Lung (tissue), 12 donors: ENCODE data around the gene FKBP4. TPM values are rescaled to one million over a fixed set of nuclear protein-coding genes. Genes with fewer than 3 reads are reported as not detected.

Experiments
- ATAC-seq: fragments of 200-7000 bp; cut with Tn5 transposase; one replicate; pipeline ENCODE4 v1.9.1; 2020; ENCODE audit warnings: moderate number of reproducible peaks; ENCODE audit not compliant: insufficient read depth, low FRiP score
- DNase-seq, 3 donors: peaks; one replicate each; pipeline ENCODE4 v3.0.0-alpha.2; 2013 to 2017
- H3K27ac ChIP-seq, 2 donors: one replicate each; pipeline ENCODE4 v1.5.1; 2013; ENCODE audit warnings: mild to moderate bottlenecking in 2 of 2, moderate library complexity in 2 of 2, control low read depth in 1 of 2, inconsistent platforms in 1 of 2, low read depth in 1 of 2, low read length in 1 of 2
- H3K27me3 ChIP-seq, 3 donors: one replicate each; pipeline ENCODE4 v1.5.1; 2013; ENCODE audit warnings: low read length in 2 of 3; ENCODE audit not compliant: control insufficient read depth in 3 of 3, insufficient read depth in 3 of 3
- H3K36me3 ChIP-seq, 4 donors: one replicate each; pipeline ENCODE4 v1.5.1; 2013; ENCODE audit warnings: low read length in 4 of 4, mild to moderate bottlenecking in 1 of 4, moderate library complexity in 1 of 4; ENCODE audit not compliant: control insufficient read depth in 4 of 4, insufficient read depth in 4 of 4
- H3K4me1 ChIP-seq, 5 donors: one replicate each; pipeline ENCODE4 v1.5.1; 2013; ENCODE audit warnings: low read length in 5 of 5, mild to moderate bottlenecking in 2 of 5, moderate library complexity in 1 of 5; ENCODE audit not compliant: control insufficient read depth in 5 of 5, insufficient read depth in 5 of 5
- H3K4me3 ChIP-seq: one replicate; pipeline ENCODE4 v1.5.1; 2013; ENCODE audit warnings: mild to moderate bottlenecking, control low read depth, moderate library complexity
- H3K9ac ChIP-seq, 2 donors: one replicate each; pipeline ENCODE4 v1.5.1; 2013; ENCODE audit warnings: low read length in 2 of 2, control low read depth in 1 of 2; ENCODE audit not compliant: insufficient read depth in 1 of 2
- H3K9me3 ChIP-seq, 4 donors: one replicate each; pipeline ENCODE4 v1.5.1; 2013; ENCODE audit warnings: low read length in 3 of 4, mild to moderate bottlenecking in 1 of 4, moderate library complexity in 1 of 4; ENCODE audit not compliant: control insufficient read depth in 4 of 4, insufficient read depth in 3 of 4
- CTCF ChIP-seq: IDR thresholded peaks from 2 replicates; pipeline ENCODE4 v1.5.1; 2012; ENCODE audit warnings: mild to moderate bottlenecking; ENCODE audit errors: control extremely low read depth, extremely low read depth
- WGBS, 2 donors: extraction: QIAGEN DNeasy Blood & Tissue Kit; methylation state at CpG; one replicate each; pipeline ENCODE4 v1.1.7; 2013; 5-methylcytosine and 5-hydroxymethylcytosine counted together
- polyA plus RNA-seq, 2 donors: library from polyadenylated mRNA; stranded (reverse); fragments of 200-250 nt; gene quantifications; one replicate each; pipeline ENCODE4 v1.2.1, GENCODE V29; 2013
- total RNA-seq, 2 donors: library from RNA; depleted of rRNA in 1 of 2; stranded (reverse); fragments of >200 nt in 1 of 2; gene quantifications; one replicate each; pipeline ENCODE4 v1.2.1, GENCODE V29; 2014 to 2021
- donor health status: control.
- donor health status: control.
- donor health status: Bipolar disorder and iron deficiency.
- donor health status: healthy.
- donor health status: DM: yes; HTN: yes; CAD: no.

The FKBP4 gene
- total and polyA plus RNA-seq, 4 donors, result 26.7 to 69.8 (median 43.6) TPM

DNA sequence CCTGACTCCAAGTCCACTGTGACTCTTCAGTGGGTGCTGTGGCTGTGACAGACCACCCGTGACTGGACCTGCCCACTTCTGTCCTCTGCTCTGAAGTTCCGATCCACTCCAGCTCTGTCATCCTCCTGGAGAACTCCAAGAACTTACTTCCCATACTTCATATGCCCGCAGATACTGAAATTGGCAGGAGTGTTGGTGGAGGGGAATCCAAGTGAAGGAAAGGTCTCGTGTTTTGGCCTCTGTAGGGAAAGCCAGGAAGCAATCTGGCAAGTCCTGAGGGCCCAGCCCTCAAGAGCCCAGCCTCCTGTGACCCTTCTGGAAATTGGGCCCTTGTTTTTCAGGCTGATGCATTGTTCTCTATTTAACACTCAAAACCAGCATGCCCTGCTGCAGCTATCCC, 22.4 kb upstream of the FKBP4 start:
- Histone ChIP-seq H3K9ac (no peak overlapping the region), H3K4me1 (no peaks in the 10 kb centered on the region), H3K4me3 (no peak overlapping the region), H3K9me3 (no peaks in the 10 kb centered on the region), H3K27ac (no peak overlapping the region), H3K36me3 (no peaks in the 10 kb centered on the region), H3K27me3 (peaks cover 0 to 3% (median 0%) of the 10 kb centered on the region in 3 donors)
- DNase-seq, result no peak
- no peak for TF ChIP-seq CTCF
- WGBS, 2 donors, result 72 to 86% methylated on average over 4 of the region's 4 CpGs
- ATAC-seq, result no peak

GRCh38 chr12:2773199-2773875, 21.4 kb upstream of the FKBP4 start:
- TF ChIP-seq CTCF, result no peak
- H3K27ac ChIP-seq, result no peak overlapping the region
- H3K9me3 ChIP-seq, result no peaks in the 10 kb centered on the region
- H3K27me3 ChIP-seq, result peaks cover 0 to 5% (median 0%) of the 10 kb centered on the region in 3 donors
- H3K9ac ChIP-seq, result no peak overlapping the region
- ATAC-seq (no peak), DNase-seq (no peak)
- no peak overlapping the region for H3K4me3 ChIP-seq
- H3K36me3 ChIP-seq, result no peaks in the 10 kb centered on the region
- no peaks in the 10 kb centered on the region for H3K4me1 ChIP-seq
- WGBS, 2 donors, result 82 to 88% methylated on average over 19 of the region's 19 CpGs

GRCh38 chr12:2775431-2775830, 19.3 kb upstream of the FKBP4 start:
- ATAC-seq, result no peak
- H3K9me3 ChIP-seq, result no peaks in the 10 kb centered on the region
- H3K27me3 ChIP-seq, result peaks cover 0 to 11% (median 0%) of the 10 kb centered on the region in 3 donors
- no peak for TF ChIP-seq CTCF
- DNase-seq, result no peak
- H3K9ac ChIP-seq, result no peak overlapping the region
- H3K4me1 ChIP-seq, result no peaks in the 10 kb centered on the region
- H3K36me3 ChIP-seq, result no peaks in the 10 kb centered on the region
- WGBS, 2 donors, result 82 to 85% methylated on average over 8 of the region's 8 CpGs
- H3K27ac ChIP-seq, result no peak overlapping the region
- no peak overlapping the region for H3K4me3 ChIP-seq
